OCI-LY3 (cell line): ENCODE measurements around the gene TRIM25.

Source experiments
- H2AFZ ChIP-seq: fragments of 200-600, 300-600 bp; shearing (Covaris generic); 2 replicates; pipeline ENCODE4 v1.6.0; 2014; ENCODE audit warnings: antibody characterized with exemption, low read depth, low read length
- H3K27ac ChIP-seq: fragments of 200-600, 300-600 bp; sonication (generic); 2 replicates; pipeline ENCODE4 v1.5.1; 2014; ENCODE audit warnings: mild to moderate bottlenecking, low read length, moderate library complexity, mixed read lengths
- H3K27me3 ChIP-seq: fragments of 200-600, 300-600 bp; sonication (generic); 2 replicates; pipeline ENCODE4 v1.6.1; 2014; ENCODE audit warnings: low read depth, low read length, mixed read lengths
- H3K36me3 ChIP-seq: fragments of 200-600, 300-600 bp; sonication (generic); replicated peaks from 2 replicates; pipeline ENCODE3; 2014; ENCODE audit warnings: low read depth, low read length, mixed read lengths
- H3K4me1 ChIP-seq: fragments of 300-600, 200-600 bp; sonication (generic); 2 replicates; pipeline ENCODE4 v1.6.1; 2014; ENCODE audit warnings: low read length, mixed read lengths
- H3K4me2 ChIP-seq: fragments of 200-600, 300-600 bp; sonication (generic); 2 replicates; pipeline ENCODE4 v1.6.1; 2014; ENCODE audit warnings: low read length, mixed read lengths
- H3K4me3 ChIP-seq: fragments of 300-600, 200-600 bp; sonication (generic); 2 replicates; pipeline ENCODE4 v1.5.1; 2014; ENCODE audit warnings: antibody characterized with exemption, mild to moderate bottlenecking, low read length, moderate library complexity
- H3K79me2 ChIP-seq: fragments of 300-600, 200-600 bp; shearing (Covaris generic); 2 replicates; pipeline ENCODE4 v1.6.1; 2014; ENCODE audit warnings: mild to moderate bottlenecking, low read length, mixed read lengths
- H3K9ac ChIP-seq: fragments of 300-600, 200-600 bp; shearing (Covaris generic); 2 replicates; pipeline ENCODE4 v1.6.0; 2014; ENCODE audit warnings: mild to moderate bottlenecking, low read length, moderate library complexity
- H3K9me3 ChIP-seq: fragments of 200-600, 300-600 bp; shearing (Covaris generic); 2 replicates; pipeline ENCODE4 v1.6.1; 2014; ENCODE audit warnings: low read length, mixed read lengths; ENCODE audit not compliant: insufficient read depth
- H4K20me1 ChIP-seq: fragments of 200-600, 300-600 bp; sonication (generic); 2 replicates; pipeline ENCODE4 v1.6.1; 2016; ENCODE audit warnings: low read length, mixed read lengths; ENCODE audit not compliant: insufficient read depth
- CTCF ChIP-seq: fragments of 200-600, 300-600 bp; sonication (generic); IDR thresholded peaks from 2 replicates; pipeline ENCODE4 v1.5.1; 2014; ENCODE audit warnings: antibody characterized with exemption, low read length, low read depth
- EZH2phosphoT487 ChIP-seq: fragments of 200-600 bp; shearing (Covaris generic); IDR thresholded peaks from 2 replicates; pipeline ENCODE4 v1.6.1; 2018; ENCODE audit warnings: antibody characterized with exemption, mixed run types, low read depth

The TRIM25 gene

GRCh38 chr17:56845934-56846333, 67.9 kb downstream of the TRIM25 start:
- no peak overlapping the region for H3K4me3 ChIP-seq
- peaks cover 4% of the 10 kb centered on the region for H3K36me3 ChIP-seq

GRCh38 chr17:56842577-56842976, 71.3 kb downstream of the TRIM25 start:
- Histone ChIP-seq H3K9me3 (no peaks in the 10 kb centered on the region), H3K36me3 (peaks cover 3% of the 10 kb centered on the region), H3K4me1 (no peaks in the 10 kb centered on the region)

More at GRCh38 chr17:56845934-56846333, 67.9 kb downstream of the TRIM25 start:
- TF ChIP-seq EZH2phosphoT487 (no peak), CTCF (no peak)
- Histone ChIP-seq H3K9me3 (no peaks in the 10 kb centered on the region), H3K27me3 (no peaks in the 10 kb centered on the region), H3K4me1 (no peaks in the 10 kb centered on the region; the same call in 1 of the 2 replicates), H3K9ac (no peak overlapping the region), H2AFZ (no peak overlapping the region), H3K27ac (no peak overlapping the region), H4K20me1 (no peaks in the 10 kb centered on the region), H3K79me2 (no peaks in the 10 kb centered on the region), H3K4me2 (no peak overlapping the region)

GRCh38 chr17:56838687-56839086, 75.2 kb downstream of the TRIM25 start:
- H3K4me3 ChIP-seq, result no peak overlapping the region
- 0 out of 2 replicates have a peak, but pooled peaks cover 6% of the 10 kb centered on the region for H4K20me1 ChIP-seq
- H3K4me1 ChIP-seq, result peaks cover 9% of the 10 kb centered on the region
- H3K36me3 ChIP-seq, result peaks cover 16% of the 10 kb centered on the region
- TF ChIP-seq EZH2phosphoT487, result no peak
- no peak for TF ChIP-seq CTCF
- no peak overlapping the region for H3K27ac ChIP-seq
- H3K9me3 ChIP-seq, result no peaks in the 10 kb centered on the region
- no peaks in the 10 kb centered on the region for H3K27me3 ChIP-seq
- H3K9ac ChIP-seq, result no peak overlapping the region
- H3K4me2 ChIP-seq, result no peak overlapping the region
- no peak overlapping the region for H2AFZ ChIP-seq
- H3K79me2 ChIP-seq, result peaks cover 7% of the 10 kb centered on the region

More at GRCh38 chr17:56842577-56842976, 71.3 kb downstream of the TRIM25 start:
- no peaks in the 10 kb centered on the region for H3K27me3 ChIP-seq
- TF ChIP-seq EZH2phosphoT487 (no peak), CTCF (no peak)
- no peak overlapping the region for H3K4me2 ChIP-seq
- no peak overlapping the region for H2AFZ ChIP-seq
- H4K20me1 ChIP-seq, result no peaks in the 10 kb centered on the region
- no peak overlapping the region for H3K27ac ChIP-seq
- H3K4me3 ChIP-seq, result no peak overlapping the region
- H3K9ac ChIP-seq, result no peak overlapping the region
- H3K79me2 ChIP-seq, result no peaks in the 10 kb centered on the region
